HG03521 (cell line): ENCODE measurements around the gene OLR1.

Experiments
- ATAC-seq: cut with Tn5 transposase; IDR thresholded peaks from one replicate; pipeline ENCODE4 v1.9.1; 2021; ENCODE audit warnings: mild to moderate bottlenecking, moderate library complexity; ENCODE audit not compliant: unreplicated experiment

The OLR1 gene

GRCh38 chr12:10154145-10154496, 17.8 kb downstream of the OLR1 start:
- no peak for ATAC-seq

GRCh38 chr12:10153271-10154144, 18.4 kb downstream of the OLR1 start:
- peak; percentile 44 for ATAC-seq

GRCh38 chr12:10151621-10152020, 20.3 kb downstream of the OLR1 start:
- ATAC-seq: no peak

GRCh38 chr12:10147714-10148403, 24.1 kb downstream of the OLR1 start:
- peak; percentile 62 for ATAC-seq

- no peak for ATAC-seq
These were observed 28.8 kb downstream of the OLR1 start for GRCh38 chr12:10142976-10143589.

- ATAC-seq: no peak
These were observed 31.9 kb downstream of the OLR1 start for GRCh38 chr12:10140001-10140400.

- no peak for ATAC-seq
These were observed 35.2 kb downstream of the OLR1 start for GRCh38 chr12:10136637-10137205.

- ATAC-seq: no peak
These were observed 36.8 kb downstream of the OLR1 start for GRCh38 chr12:10135126-10135525.

GRCh38 chr12:10132850-10133370, 39.0 kb downstream of the OLR1 start:
- ATAC-seq: no peak

- ATAC-seq: no peak
These were observed 40.7 kb downstream of the OLR1 start for GRCh38 chr12:10131111-10131690.

- ATAC-seq: no peak
These were observed 41.9 kb downstream of the OLR1 start, which contains the start of gene CLEC7A for GRCh38 chr12:10130042-10130441. CLEC7A (minus strand) TSS chr12:10130199; CDS start chr12:10130082, 117 bp downstream.

GRCh38 chr12:10128687-10129086, 43.2 kb downstream of the OLR1 start:
- no peak for ATAC-seq

- no peak for ATAC-seq
These were observed 45.5 kb downstream of the OLR1 start for GRCh38 chr12:10126413-10126812.

- ATAC-seq: no peak
These were observed 49.2 kb downstream of the OLR1 start for GRCh38 chr12:10122689-10123088.

- no peak for ATAC-seq
These were observed 50.7 kb downstream of the OLR1 start for GRCh38 chr12:10121278-10121677.

- no peak for ATAC-seq
These were observed 52.9 kb downstream of the OLR1 start for GRCh38 chr12:10119066-10119465.

GRCh38 chr12:10115890-10116289, 56.0 kb downstream of the OLR1 start:
- ATAC-seq: no peak

- ATAC-seq: no peak
These were observed 56.6 kb downstream of the OLR1 start for GRCh38 chr12:10115311-10115710.

GRCh38 chr12:10113920-10114319, 58.0 kb downstream of the OLR1 start:
- ATAC-seq: no peak

GRCh38 chr12:10113075-10113474, 58.9 kb downstream of the OLR1 start:
- ATAC-seq: no peak

- ATAC-seq: no peak
These were observed 60.5 kb downstream of the OLR1 start for GRCh38 chr12:10111451-10111850.
